RCC 7860 (cell line): ENCODE measurements around the gene ACOX1.
A peak's percentile ranks its signal among the peaks of the same experiment; 100 is the strongest.
"Not testable (repeated sequence)": the region's sequence is repeated elsewhere in the genome, so short reads cannot be mapped to it uniquely, and the experiment has no call there.

Source experiments
- DNase-seq: peaks from one replicate; pipeline ENCODE4 v3.0.0-alpha.2; 2015; ENCODE audit warnings: low spot score
- FAIRE-seq: peaks from 2 replicates; lab custom pipeline; 2012; peaks lifted over from hg19 to GRCh38; lab: Jason Lieb, UNC

ACOX1 gene

GRCh38 chr17:75983501-75984181 is 4.7 kb upstream of the ACOX1 start:
- FAIRE-seq (no peak), DNase-seq (no peak)

DNA sequence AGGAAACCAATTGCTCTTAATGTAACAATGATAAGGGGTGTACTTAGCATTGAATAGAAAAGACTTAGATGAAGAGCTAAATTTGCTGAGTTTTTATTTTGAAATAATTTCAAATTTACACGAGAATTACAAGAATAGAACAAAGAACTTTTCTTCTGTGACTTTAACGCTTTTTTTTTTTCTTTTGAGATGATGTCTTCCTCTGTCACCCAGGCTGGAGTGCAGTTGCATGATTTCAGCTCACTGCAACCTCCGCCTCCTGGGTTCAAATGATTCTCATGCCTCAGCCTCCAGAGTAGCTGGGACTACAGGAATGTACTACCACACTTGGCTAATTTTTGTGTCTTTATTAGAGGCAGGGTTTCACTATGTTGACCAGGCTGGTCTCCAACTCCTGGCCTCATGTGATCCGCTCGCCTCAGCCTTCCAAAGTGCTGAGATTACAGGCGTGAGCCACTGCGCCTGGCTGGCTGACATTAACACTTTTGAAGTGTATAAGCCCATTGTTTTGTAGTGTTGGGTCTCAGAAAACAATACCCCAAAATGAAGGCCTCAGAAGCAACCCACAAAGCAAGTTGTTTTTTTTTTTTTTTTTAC is 2.2 kb upstream of the ACOX1 start:
- no peak for FAIRE-seq
- no peak for DNase-seq

DNA sequence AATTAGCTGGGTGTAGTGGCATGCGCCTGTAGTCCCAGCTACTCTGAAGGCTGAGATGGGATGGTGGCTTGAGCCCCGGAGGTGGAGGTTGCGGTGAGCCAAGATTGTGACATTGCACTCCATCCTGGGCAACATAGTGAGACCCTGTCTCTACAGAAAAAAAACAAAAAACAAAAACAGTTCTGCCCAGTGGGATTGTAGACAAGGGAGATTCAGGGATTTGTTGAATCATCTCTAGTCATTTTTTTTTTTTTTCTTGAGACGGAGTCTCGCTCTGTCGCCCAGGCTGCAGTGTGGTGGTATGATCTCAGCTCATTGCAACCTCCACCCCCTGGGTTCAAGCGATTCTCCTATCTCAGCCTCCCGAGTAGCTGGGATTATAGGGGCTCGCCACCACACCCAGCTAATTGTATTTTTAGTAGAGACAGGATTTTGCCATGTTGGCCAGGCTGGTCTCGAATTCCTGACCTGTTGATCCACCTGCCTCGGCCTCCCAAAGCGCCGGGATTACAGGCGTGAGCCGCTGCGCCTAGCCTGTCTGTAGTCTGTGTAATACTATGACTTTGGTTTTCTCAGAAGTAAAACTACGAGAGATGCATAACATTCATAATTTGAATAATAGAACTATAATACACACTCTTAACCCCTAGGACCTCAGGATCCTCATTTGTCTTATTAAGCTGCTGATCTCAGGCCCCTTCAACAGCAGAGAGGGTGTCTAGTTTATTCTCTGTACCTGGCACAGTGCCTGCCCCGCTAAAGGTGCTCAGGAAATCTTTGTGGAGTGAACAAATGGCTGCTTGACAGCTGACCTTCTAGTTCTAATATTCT is 1.4 kb upstream of the ACOX1 start:
- DNase-seq (peak; percentile 49), FAIRE-seq (no peak)

DNA sequence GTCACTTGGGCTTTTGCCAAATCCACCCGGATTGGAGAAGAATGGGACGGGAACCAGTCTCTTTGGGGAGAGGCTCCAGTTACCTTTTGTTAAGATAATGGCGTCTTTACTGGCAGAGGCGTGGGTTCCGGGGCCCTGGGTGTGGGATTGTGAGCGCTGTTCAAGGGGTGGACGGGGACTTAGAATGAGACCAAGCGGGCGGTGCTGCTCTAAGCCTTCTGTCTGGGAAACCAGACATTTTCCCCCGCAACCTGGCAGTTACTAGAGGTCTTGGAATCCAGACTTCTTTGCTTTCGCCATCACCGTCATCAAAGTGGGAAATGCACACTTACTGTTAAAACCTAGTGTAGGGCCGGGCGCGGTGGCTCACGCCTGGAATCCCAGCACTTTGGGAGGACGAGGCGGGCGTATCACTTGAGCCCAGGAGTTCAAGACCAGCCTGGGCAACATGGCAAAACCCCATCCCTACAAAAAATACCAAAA is 780 bp upstream of the ACOX1 start:
- no peak for DNase-seq
- FAIRE-seq, result no peak

DNA sequence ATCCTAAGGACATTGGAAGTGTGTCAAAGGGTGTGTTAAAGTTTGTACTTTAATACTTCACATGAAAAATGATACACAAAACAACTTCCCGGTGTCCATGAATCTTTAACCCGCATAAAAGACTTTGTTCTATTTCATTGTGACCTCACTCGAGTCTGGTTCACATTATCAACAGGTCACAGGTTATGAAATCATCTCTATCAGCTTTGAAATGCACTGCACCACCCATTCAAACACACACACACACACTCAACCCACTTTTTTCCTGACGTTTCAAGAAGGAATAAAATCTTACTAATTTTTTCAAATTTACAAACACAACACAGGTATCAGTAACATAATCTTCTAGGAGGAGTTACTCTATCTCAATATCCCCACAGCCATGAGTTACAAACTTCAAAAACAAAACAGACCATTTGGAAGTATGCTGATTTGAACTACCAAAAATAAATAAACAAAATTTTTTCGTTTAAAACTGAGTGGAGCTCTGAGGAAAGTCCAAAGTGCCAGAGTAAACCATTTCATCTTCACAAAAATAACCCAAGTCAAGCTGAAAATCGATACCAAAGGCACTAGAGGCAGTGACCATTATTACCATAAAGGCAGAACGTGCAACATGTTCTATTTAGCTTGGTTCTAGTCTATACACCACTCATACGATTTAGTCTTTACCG is 2.7 kb downstream of the ACOX1 start:
- DNase-seq (no peak), FAIRE-seq (no peak)

DNA sequence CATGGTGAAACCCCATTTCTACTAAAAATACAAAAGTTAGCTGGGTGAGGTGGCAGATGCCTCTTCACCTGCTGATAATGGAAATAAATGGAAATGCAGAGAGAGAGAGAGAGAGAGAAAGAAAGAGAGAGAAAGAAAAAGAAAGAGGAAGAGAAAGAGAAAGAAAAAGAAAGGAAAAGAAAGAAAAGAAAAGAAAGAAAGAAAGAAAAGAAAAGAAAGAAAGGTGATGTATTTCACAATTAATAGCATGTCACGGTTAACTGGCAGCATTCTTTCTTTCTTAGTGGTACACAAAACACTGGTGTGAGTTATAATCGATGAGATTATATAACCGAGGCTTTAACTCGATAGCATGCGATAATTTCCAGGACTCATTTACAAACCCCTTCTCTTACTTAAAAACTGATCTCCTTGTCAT is 3.2 kb downstream of the ACOX1 start:
- FAIRE-seq (no peak), DNase-seq (no peak)

GRCh38 chr17:75975187-75975586 is 3.8 kb downstream of the ACOX1 start:
- DNase-seq, FAIRE-seq: not testable (repeated sequence)

GRCh38 chr17:75970626-75971025 is 8.3 kb downstream of the ACOX1 start:
- FAIRE-seq (no peak), DNase-seq (no peak)

GRCh38 chr17:75970011-75970523 is 8.9 kb downstream of the ACOX1 start:
- FAIRE-seq, result no peak
- DNase-seq, result no peak

DNA sequence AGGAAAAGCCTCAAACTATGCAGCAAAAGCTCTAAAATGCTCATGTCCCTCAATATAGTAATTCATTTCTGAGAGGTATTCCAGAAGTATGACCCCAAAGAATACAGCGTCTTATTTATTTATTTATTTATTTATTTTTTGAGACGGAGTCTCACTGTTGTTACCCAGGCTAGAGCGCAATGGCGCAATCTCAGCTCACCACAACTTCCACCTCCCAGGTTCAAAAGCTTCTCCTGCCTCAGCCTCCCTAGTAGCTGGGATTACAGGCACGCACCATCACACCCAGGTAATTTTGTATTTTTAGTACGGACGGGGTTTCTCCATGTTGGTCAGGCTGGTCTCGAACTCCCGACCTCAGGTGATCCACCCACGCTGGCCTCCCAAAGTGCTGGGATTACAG is 9.9 kb downstream of the ACOX1 start:
- not testable (repeated sequence) for FAIRE-seq, DNase-seq

- FAIRE-seq, result no peak
- DNase-seq, result no peak
Observed at GRCh38 chr17:75965468-75965867, 13.5 kb downstream of the ACOX1 start.

DNA sequence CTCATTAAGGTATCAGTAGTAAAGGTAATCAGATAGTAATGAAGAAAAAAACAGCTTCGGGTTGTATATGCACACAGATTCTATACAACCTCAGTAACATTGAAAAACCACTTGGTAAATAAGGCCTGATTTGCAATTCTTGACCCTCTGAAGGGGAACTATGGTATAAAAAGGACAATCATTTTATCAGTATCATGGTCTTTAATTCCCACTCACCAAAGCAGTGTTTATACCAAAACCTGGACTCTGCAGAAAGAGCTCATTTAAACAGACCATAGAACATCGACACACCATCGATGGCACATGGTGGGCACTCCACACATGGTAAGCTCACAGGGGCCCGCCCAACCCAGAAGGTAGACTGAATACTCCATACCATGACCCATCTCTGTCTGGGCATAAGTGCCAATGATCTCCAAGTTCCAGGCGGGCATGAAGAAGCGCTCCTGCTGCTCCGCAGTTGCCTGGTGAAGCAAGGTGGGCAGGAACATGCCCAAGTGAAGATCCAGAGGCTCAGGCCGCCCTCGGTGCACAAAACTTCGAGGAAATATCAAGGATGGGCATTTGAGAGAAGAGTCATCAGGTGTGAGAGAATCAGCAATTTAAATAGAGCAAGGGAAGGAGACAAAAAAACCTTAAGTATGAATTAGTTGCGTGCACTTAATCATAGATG is 19.0 kb downstream of the ACOX1 start:
- FAIRE-seq, result no peak

DNA sequence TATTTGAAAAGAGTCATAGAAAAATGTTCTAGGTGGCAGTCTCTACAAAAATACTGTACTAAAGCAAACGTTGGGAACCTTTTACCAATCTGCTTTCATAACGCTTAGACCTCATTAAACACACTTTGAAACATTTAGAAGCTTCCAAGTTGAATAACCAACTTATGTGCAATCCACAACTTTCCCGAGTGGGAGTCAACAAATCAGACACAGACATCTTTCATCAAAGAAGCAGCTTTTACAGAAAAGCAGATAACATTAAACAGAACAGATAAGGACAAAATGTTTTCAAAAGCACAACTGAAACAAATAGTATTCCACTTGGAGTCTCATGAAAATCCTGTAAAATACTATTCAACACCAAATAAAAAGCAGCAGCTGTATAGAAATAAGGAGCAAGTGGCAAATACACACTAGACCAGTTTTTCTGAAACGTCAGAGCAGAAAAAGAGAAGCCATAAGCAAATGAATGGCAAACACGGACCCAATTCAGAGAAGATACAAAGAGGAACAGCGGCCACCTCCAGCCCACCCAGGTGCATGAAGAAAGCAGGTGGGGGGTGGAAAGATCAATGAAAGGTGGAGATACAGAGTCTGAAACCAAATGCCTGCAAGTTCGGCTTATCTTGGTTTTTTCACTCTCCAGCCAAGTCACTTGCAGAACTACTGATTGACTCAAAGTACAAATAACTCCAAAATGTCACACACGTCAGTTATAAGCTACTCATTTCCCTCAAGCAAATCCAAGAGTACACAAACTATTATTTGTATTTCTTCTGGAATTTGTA is 19.7 kb downstream of the ACOX1 start:
- DNase-seq, result no peak
- no peak for FAIRE-seq

More for the DNA sequence above, 19.0 kb downstream of the ACOX1 start:
- no peak for DNase-seq

GRCh38 chr17:75950855-75951554 is 28.0 kb downstream of the ACOX1 start:
- DNase-seq (no peak), FAIRE-seq (peak; percentile 7)

DNA sequence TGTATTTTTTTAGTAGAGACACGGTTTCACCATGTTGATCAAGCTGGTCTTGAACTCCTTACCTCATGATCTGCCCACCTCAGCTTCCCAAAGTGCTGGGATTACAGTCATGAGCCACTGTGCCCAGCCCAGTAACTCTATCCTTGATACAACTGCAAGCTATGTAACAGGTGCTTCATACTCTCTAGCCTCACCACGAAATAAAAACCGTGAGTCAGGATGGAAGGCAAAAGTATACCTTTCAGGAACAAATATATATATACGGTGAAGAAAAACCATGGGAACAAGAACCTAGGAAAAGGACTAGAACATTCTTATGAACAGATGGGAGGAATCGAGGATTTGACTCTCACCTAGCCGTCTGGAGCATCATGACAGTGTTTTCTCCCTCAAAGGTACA is 28.5 kb downstream of the ACOX1 start:
- FAIRE-seq, result no peak
- DNase-seq, result no peak

- FAIRE-seq (no peak), DNase-seq (no peak)
Observed at GRCh38 chr17:75945211-75945610, 33.8 kb downstream of the ACOX1 start.

DNA sequence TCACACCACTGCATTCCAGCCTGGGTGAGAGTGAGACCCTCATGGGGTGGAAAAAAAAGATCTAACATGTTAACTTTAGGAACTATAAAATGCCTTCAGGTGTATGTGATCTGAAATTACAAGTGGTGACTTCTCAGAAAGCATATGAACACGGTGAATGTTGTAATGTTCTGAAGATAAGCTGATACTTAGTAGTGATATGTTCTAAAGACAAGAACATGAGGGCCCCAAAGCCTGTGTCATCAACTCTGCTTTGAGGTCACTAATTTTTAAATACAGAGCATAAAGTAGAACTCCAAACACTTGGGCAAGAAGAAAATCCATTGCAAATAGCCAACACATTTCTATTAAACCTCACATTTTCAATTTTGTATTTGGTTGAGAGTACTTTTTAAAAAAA is 35.5 kb downstream of the ACOX1 start:
- FAIRE-seq, result no peak

DNA sequence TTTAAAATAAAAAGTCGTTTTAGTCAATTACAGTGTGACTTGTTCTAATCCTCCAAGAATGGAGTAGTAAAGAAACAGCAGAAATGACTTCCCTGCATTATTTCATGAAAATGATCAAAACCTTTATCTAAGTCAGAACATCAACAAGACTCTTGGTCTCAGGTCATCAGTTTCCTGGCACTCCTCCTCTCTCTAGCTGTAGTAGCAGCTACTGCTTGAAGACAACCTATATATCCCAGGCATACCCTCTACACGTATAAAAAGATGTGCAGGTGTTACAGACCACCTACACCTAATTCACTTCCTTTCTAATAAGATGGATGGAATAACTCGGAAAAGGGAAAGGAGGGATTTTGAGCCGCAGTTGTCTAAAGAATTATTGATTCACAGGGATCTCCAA is 36.5 kb downstream of the ACOX1 start:
- no peak for DNase-seq
- FAIRE-seq, result no peak

More for the DNA sequence above, 35.5 kb downstream of the ACOX1 start:
- DNase-seq, result no peak

DNA sequence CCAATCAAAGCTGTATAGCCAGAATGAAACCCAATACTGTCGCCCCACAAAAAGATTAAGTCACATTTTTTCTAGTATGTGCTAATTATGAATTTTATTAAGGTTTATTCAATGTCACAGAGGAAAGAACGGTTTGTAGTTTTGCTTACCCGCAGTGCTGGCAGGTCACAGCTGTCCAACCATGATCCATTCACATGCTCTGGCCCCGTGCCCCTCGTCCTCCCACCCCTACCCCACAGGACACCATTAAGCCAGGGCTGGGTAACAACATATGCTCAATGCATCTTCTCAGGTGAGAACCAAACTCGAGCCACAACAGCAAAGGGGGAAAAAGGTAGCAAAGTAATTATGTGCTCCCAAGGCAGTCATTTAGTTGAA is 37.5 kb downstream of the ACOX1 start:
- FAIRE-seq (no peak), DNase-seq (no peak)
